Loucy (cell line): ENCODE results near the gene CES1.
"Not testable (repeated sequence)": the region's sequence is repeated elsewhere in the genome, so short reads cannot be mapped to it uniquely, and the experiment has no call there.

Source experiments
- H2AFZ ChIP-seq: fragments of 200-600 bp; sonication (generic); 2 replicates; pipeline ENCODE4 v1.6.0; 2016; ENCODE audit warnings: antibody characterized with exemption, mild to moderate bottlenecking, low read length, moderate library complexity
- H3F3A ChIP-seq: fragments of 200-600 bp; 2 replicates; pipeline ENCODE4 v1.6.0; 2016; ENCODE audit warnings: antibody characterized with exemption, low read depth, mild to moderate bottlenecking
- H3K27me3 ChIP-seq: fragments of 200-600 bp; sonication (generic); 2 replicates; pipeline ENCODE4 v1.6.1; 2014; ENCODE audit warnings: low read length, mild to moderate bottlenecking; ENCODE audit not compliant: insufficient read depth, poor library complexity, severe bottlenecking
- H3K36me3 ChIP-seq: fragments of 200-600 bp; sonication (generic); 2 replicates; pipeline ENCODE4 v1.6.1; 2016; ENCODE audit warnings: low read length; ENCODE audit not compliant: insufficient read depth
- H3K4me1 ChIP-seq: fragments of 200-600 bp; sonication (generic); 2 replicates; pipeline ENCODE4 v1.5.1; 2014; ENCODE audit warnings: low read length, mild to moderate bottlenecking; ENCODE audit not compliant: insufficient read depth, poor library complexity, severe bottlenecking
- H3K4me2 ChIP-seq: fragments of 200-600 bp; sonication (generic); 2 replicates; pipeline ENCODE4 v1.6.0; 2014; ENCODE audit warnings: antibody characterized with exemption, low read length, low read depth, mild to moderate bottlenecking; ENCODE audit not compliant: poor library complexity, severe bottlenecking
- H3K4me3 ChIP-seq: fragments of 200-600 bp; sonication (generic); 2 replicates; pipeline ENCODE4 v1.5.1; 2014; ENCODE audit warnings: low read length, mild to moderate bottlenecking, mixed read lengths; ENCODE audit not compliant: poor library complexity, severe bottlenecking
- H3K79me2 ChIP-seq: fragments of 200-600 bp; sonication (generic); 2 replicates; pipeline ENCODE4 v1.6.1; 2014; ENCODE audit warnings: low read length; ENCODE audit not compliant: insufficient read depth
- H3K9ac ChIP-seq: fragments of 200-600 bp; sonication (generic); 2 replicates; pipeline ENCODE4 v1.6.0; 2014; ENCODE audit warnings: mild to moderate bottlenecking, low read depth, low read length, moderate library complexity; ENCODE audit not compliant: poor library complexity, severe bottlenecking
- H3K9me2 ChIP-seq: fragments of 200-600 bp; sonication (generic); replicated peaks from 2 replicates; pipeline ENCODE4 v1.6.1; 2016; ENCODE audit warnings: low read depth, low read length, mixed read lengths
- H3K9me3 ChIP-seq: fragments of 200-600 bp; sonication (generic); 2 replicates; pipeline ENCODE4 v1.6.1; 2014; ENCODE audit warnings: mild to moderate bottlenecking, antibody characterized with exemption, low read length, low read depth; ENCODE audit not compliant: insufficient read depth
- H4K20me1 ChIP-seq: fragments of 200-600 bp; sonication (generic); 2 replicates; pipeline ENCODE4 v1.6.0; 2014; ENCODE audit warnings: antibody characterized with exemption, low read length, mild to moderate bottlenecking; ENCODE audit not compliant: insufficient read depth, poor library complexity, severe bottlenecking
- EZH2phosphoT487 ChIP-seq: fragments of 200-600 bp; IDR thresholded peaks from 2 replicates; pipeline ENCODE4 v1.6.1; 2018; ENCODE audit warnings: antibody characterized with exemption, mild to moderate bottlenecking, moderate library complexity, borderline replicate concordance
- TF ChIP-seq, protein P1 (sequence below): fragments of 200-600 bp; sonication (generic); conservative IDR thresholded peaks from 2 replicates; pipeline ENCODE4 v1.5.1; 2014; ENCODE audit warnings: mild to moderate bottlenecking, antibody characterized with exemption, low read length

Gene CES1

DNA sequence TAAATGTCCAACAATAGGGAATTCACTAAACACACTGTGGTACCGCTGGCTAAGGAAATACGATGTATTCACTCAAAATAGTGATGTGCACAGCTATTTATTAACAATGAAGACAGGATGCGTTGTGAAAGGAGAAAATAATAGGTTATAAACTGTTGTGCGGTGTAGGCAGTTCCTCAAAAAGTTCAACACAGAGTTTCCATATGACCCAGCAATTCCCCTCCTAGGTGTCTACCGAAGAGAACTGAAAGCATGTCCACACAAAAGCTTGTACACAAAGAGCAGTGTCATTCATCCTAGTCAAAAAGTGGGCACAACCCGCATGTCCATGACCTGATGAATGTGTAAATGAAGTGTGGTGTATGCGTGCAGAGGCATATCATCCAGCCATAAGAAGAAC lies 1.2 kb upstream of the CES1 start:
- no peak overlapping the region for H3K4me2 ChIP-seq
- TF ChIP-seq, protein P1, sequence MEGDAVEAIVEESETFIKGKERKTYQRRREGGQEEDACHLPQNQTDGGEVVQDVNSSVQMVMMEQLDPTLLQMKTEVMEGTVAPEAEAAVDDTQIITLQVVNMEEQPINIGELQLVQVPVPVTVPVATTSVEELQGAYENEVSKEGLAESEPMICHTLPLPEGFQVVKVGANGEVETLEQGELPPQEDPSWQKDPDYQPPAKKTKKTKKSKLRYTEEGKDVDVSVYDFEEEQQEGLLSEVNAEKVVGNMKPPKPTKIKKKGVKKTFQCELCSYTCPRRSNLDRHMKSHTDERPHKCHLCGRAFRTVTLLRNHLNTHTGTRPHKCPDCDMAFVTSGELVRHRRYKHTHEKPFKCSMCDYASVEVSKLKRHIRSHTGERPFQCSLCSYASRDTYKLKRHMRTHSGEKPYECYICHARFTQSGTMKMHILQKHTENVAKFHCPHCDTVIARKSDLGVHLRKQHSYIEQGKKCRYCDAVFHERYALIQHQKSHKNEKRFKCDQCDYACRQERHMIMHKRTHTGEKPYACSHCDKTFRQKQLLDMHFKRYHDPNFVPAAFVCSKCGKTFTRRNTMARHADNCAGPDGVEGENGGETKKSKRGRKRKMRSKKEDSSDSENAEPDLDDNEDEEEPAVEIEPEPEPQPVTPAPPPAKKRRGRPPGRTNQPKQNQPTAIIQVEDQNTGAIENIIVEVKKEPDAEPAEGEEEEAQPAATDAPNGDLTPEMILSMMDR, result no peak
- TF ChIP-seq EZH2phosphoT487, result no peak
- no peaks in the 10 kb centered on the region for H3F3A ChIP-seq
- H3K36me3 ChIP-seq, result no peaks in the 10 kb centered on the region
- H4K20me1 ChIP-seq, result no peaks in the 10 kb centered on the region
- H3K79me2 ChIP-seq, result no peaks in the 10 kb centered on the region
- no peaks in the 10 kb centered on the region for H3K4me1 ChIP-seq
- no peaks in the 10 kb centered on the region for H3K27me3 ChIP-seq
- no peaks in the 10 kb centered on the region for H3K9me3 ChIP-seq
- H3K4me3 ChIP-seq, result no peak overlapping the region
- no peak overlapping the region for H2AFZ ChIP-seq
- no peak overlapping the region for H3K9ac ChIP-seq
- no peaks in the 10 kb centered on the region for H3K9me2 ChIP-seq

DNA sequence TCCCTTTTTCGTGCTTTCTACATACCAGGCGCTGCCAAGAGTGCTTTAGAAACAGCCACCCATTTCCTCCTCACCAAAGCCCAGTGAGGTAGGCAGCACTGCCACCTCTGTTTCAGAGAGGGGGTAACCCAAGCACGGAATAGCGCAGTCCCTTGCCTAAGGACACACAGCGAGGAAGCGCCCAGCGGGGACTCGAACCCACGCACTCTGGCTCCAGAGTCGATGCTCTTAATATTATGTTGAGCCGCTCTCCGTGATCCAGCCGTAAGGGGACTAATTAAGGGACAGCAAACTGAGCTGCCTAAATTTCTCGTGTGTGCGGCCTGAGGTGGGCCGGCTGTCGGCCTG lies 497 bp downstream of the CES1 start:
- Histone ChIP-seq H2AFZ (no peak overlapping the region), H4K20me1 (no peaks in the 10 kb centered on the region), H3K4me2 (no peak overlapping the region), H3K9me3 (no peaks in the 10 kb centered on the region), H3K79me2 (no peaks in the 10 kb centered on the region), H3K9ac (no peak overlapping the region), H3K9me2 (no peaks in the 10 kb centered on the region), H3K36me3 (no peaks in the 10 kb centered on the region), H3K4me1 (no peaks in the 10 kb centered on the region), H3K27me3 (no peaks in the 10 kb centered on the region), H3K4me3 (no peak overlapping the region), H3F3A (no peaks in the 10 kb centered on the region)
- TF ChIP-seq, protein P1, result no peak
- TF ChIP-seq EZH2phosphoT487, result no peak

DNA sequence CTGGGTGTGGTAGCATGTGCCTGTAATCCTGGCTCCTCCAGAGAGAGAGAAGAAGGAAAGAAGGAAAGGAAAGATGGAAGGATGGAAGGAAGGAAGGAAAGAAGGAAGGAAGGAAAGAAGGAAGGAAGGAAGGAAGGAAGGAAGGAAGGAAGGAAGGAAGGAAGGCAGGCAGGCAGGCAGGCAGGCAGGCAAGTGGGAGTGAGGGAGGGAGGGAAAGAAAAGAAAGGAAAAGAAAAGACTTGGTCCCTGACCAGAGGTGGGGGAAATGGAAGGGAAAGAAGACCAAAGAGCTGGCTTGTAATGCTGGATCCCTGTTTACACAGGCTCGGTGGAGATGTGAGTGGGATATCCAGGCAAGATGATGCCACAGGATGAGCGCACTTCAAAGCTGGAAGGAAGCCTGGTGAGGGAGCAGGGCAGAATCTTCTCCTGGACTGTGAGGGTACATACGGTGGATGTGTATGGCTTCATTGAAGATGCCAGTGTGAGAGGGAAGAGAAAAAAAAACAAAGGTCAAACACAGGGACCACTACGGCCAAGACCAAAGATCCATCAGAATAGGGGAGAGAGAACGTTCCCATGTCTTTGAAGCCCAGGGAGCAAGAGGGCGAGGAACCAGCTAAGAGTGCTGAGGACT lies 2.1 kb downstream of the CES1 start:
- H3K4me1 ChIP-seq, result no peaks in the 10 kb centered on the region
- no peaks in the 10 kb centered on the region for H3K36me3 ChIP-seq
- no peak overlapping the region for H3K9ac ChIP-seq
- H3K79me2 ChIP-seq, result no peaks in the 10 kb centered on the region
- H3K9me3 ChIP-seq, result no peaks in the 10 kb centered on the region
- no peak overlapping the region for H2AFZ ChIP-seq
- H3K9me2 ChIP-seq, result no peaks in the 10 kb centered on the region
- H4K20me1 ChIP-seq, result no peaks in the 10 kb centered on the region
- H3K4me2 ChIP-seq, result no peak overlapping the region
- H3F3A ChIP-seq, result no peaks in the 10 kb centered on the region
- no peaks in the 10 kb centered on the region for H3K27me3 ChIP-seq
- no peak for TF ChIP-seq EZH2phosphoT487
- TF ChIP-seq, protein P1, result no peak
- H3K4me3 ChIP-seq, result no peak overlapping the region

DNA sequence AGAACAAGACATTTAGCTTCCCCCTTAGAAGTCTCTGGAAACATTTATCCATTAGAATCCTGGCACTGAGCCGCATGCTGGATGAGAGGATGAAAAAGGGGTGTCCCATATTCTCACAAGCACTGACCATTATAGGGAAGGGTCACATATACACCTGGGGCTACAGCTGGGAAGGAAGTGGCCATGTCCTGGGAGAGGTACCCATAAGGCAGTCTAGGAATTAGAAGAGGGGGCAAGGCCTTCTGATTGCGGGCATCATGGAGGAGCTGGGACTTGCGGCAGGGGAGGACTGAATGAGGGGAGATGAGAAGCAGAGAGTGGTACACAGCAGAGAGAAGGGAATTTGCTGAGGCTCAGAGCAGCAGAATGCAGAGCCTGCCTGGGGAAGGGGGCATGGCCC lies 3.7 kb downstream of the CES1 start:
- not testable (repeated sequence) for H3K4me2 ChIP-seq, H3K36me3 ChIP-seq, H3K4me1 ChIP-seq, H3K9me3 ChIP-seq, H3K9me2 ChIP-seq, H3K4me3 ChIP-seq, H3K9ac ChIP-seq, H3K79me2 ChIP-seq, H4K20me1 ChIP-seq, H3K27me3 ChIP-seq, H3F3A ChIP-seq, H2AFZ ChIP-seq
